ENCODE data around the gene ACSF3. TPM values are rescaled to one million over a fixed set of nuclear protein-coding genes. Genes with fewer than 3 reads are reported as not detected.
A peak's percentile ranks its signal among the peaks of the same experiment; 100 is the strongest.

Gene ACSF3
- total and polyA plus RNA-seq, 2 donors (not counting 1 experiment from before 2014, with no cell fraction given), result 45.2 to 113 TPM

GRCh38 chr16:89152831-89153700, 59.4 kb downstream of the ACSF3 start:
- H3K36me3 ChIP-seq (replicated peaks in 1 of 2; ENCODE audit: control extremely low read depth in 1 of 2, control insufficient read depth in 1 of 2, extremely low read depth in 1 of 2, insufficient read depth in 2 of 2, low read length in 1 of 2), result peaks cover 0 to 19% of the 10 kb centered on the region in 2 experiments
- WGBS (ENCODE audit: insufficient coverage), result 85% methylated on average over 32 of the region's 41 CpGs
- intact Hi-C loops (cut with micrococcal nuclease), result loop anchor here (2.0 kb wide), 1 partner anchor 18 kb away; the partner anchor contains the start of gene CDH15
- peaks cover 22% of the 10 kb centered on the region for H3K4me1 Mint-ChIP-seq
- no peaks in the 10 kb centered on the region for H3K27me3 Mint-ChIP-seq
- no peak overlapping the region for H3K27ac ChIP-seq (ENCODE audit: low read length in 2 of 2)
- no peaks in the 10 kb centered on the region for H3K27me3 ChIP-seq (replicated peaks in 1 of 4; ENCODE audit: control extremely low read depth in 1 of 4, control insufficient read depth in 3 of 4, insufficient read depth in 4 of 4, low read length in 3 of 4)
- no peak overlapping the region for H3K4me3 Mint-ChIP-seq
- H3K4me1 ChIP-seq (ENCODE audit: control insufficient read depth in 2 of 2, insufficient read depth in 2 of 2, low read length in 2 of 2), result no peaks in the 10 kb centered on the region
- no peaks in the 10 kb centered on the region for H3K79me2 ChIP-seq (ENCODE audit: control insufficient read depth, insufficient read depth, low read length)
- H3K4me2 ChIP-seq (replicated peaks; ENCODE audit: low read depth, low read length, poor library complexity, severe bottlenecking), result no peak overlapping the region
- peak; percentile 66 for ATAC-seq (ENCODE audit: low read depth)
- peaks cover 7% of the 10 kb centered on the region for H4K20me1 ChIP-seq (ENCODE audit: control insufficient read depth, insufficient read depth, low read length, poor library complexity, severe bottlenecking)
- no peak overlapping the region for H3K4me3 ChIP-seq (ENCODE audit: control extremely low read depth in 1 of 5, extremely low read depth in 1 of 5, insufficient read depth in 1 of 5, low read depth in 2 of 5, low read length in 4 of 5)
- H3K9ac ChIP-seq (ENCODE audit: low read length), result no peak overlapping the region
- POLR2A ChIA-PET, result no interaction called here
- H3K9me3 Mint-ChIP-seq (ENCODE audit: insufficient read depth), result no peaks in the 10 kb centered on the region
- H3K27ac Mint-ChIP-seq, result peak overlapping the region; percentile 38
- H3K9me3 ChIP-seq (ENCODE audit: control extremely low read depth in 1 of 3, control insufficient read depth in 2 of 3, insufficient read depth in 1 of 3, low read length in 2 of 3), result peaks cover 0 to 23% (median 6%) of the 10 kb centered on the region in 3 donors
- CTCF ChIA-PET, result no interaction called here
- TF ChIP-seq CTCF (IDR thresholded peaks at IDR 0.05), result no peak
- no peak for TF ChIP-seq EZH2 (IDR thresholded peaks at IDR 0.05; ENCODE audit: borderline replicate concordance, insufficient read depth, low read depth, low read length, poor library complexity, severe bottlenecking)
- peak; percentile 45 for DNase-seq
- no peak overlapping the region for H2AFZ ChIP-seq (ENCODE audit: insufficient read depth, low read depth, low read length, poor library complexity, severe bottlenecking)

DNA sequence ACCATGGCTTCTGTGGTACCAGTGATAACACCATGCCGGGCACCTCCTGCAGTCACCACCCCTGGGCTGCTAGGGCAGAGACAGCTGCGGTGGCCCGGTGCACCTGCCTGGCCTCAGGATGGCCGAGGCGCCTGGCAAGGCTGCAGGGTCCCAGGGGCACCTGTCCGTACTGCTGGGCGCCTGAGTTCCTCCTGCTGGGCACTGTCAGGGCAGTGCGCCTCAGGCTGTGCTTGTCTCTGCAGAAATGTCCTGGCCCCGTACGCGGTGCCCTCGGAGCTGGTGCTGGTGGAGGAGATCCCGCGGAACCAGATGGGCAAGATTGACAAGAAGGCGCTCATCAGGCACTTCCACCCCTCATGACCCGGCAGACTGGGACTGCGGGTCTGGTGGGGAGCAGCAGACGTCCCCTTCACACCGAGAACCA, 60.2 kb downstream of the ACSF3 start:
- H3K9me3 ChIP-seq (ENCODE audit: control extremely low read depth in 1 of 3, control insufficient read depth in 2 of 3, insufficient read depth in 1 of 3, low read length in 2 of 3), result peaks cover 0 to 17% (median 6%) of the 10 kb centered on the region in 3 donors
- no peaks in the 10 kb centered on the region for H3K4me1 ChIP-seq (ENCODE audit: control insufficient read depth in 2 of 2, insufficient read depth in 2 of 2, low read length in 2 of 2)
- no peaks in the 10 kb centered on the region for H3K79me2 ChIP-seq (ENCODE audit: control insufficient read depth, insufficient read depth, low read length)
- H3K4me3 ChIP-seq (ENCODE audit: control extremely low read depth in 1 of 5, extremely low read depth in 1 of 5, insufficient read depth in 1 of 5, low read depth in 2 of 5, low read length in 4 of 5), result no peak overlapping the region
- H2AFZ ChIP-seq (ENCODE audit: insufficient read depth, low read depth, low read length, poor library complexity, severe bottlenecking), result no peak overlapping the region
- no peak overlapping the region for H3K4me2 ChIP-seq (replicated peaks; ENCODE audit: low read depth, low read length, poor library complexity, severe bottlenecking)
- WGBS (ENCODE audit: insufficient coverage), result 93% methylated on average over 14 of the region's 19 CpGs
- ChIA-PET POLR2A (no interaction called here), CTCF (interaction anchor here (1.3 kb wide), 1 partner anchor 38 kb away, joined by 3 read pairs; no protein-coding TSS in a partner anchor)
- H3K27me3 ChIP-seq (replicated peaks in 1 of 4; ENCODE audit: control extremely low read depth in 1 of 4, control insufficient read depth in 3 of 4, insufficient read depth in 4 of 4, low read length in 3 of 4), result no peaks in the 10 kb centered on the region
- Mint-ChIP-seq H3K27ac (no peak overlapping the region), H3K4me1 (peaks cover 22% of the 10 kb centered on the region), H3K9me3 (ENCODE audit: insufficient read depth) (no peaks in the 10 kb centered on the region), H3K4me3 (no peak overlapping the region), H3K27me3 (no peaks in the 10 kb centered on the region)
- no peak overlapping the region for H3K9ac ChIP-seq (ENCODE audit: low read length)
- H3K27ac ChIP-seq (ENCODE audit: low read length in 2 of 2), result no peak overlapping the region
- intact Hi-C loops (cut with micrococcal nuclease), result loop anchor here (2.0 kb wide), 1 partner anchor 17 kb away; the partner anchor contains the start of gene CDH15
- DNase-seq, result no peak
- TF ChIP-seq EZH2 (IDR thresholded peaks at IDR 0.05; ENCODE audit: borderline replicate concordance, insufficient read depth, low read depth, low read length, poor library complexity, severe bottlenecking) (no peak), CTCF (IDR thresholded peaks at IDR 0.05) (no peak)
- peaks cover 0 to 19% of the 10 kb centered on the region in 2 experiments for H3K36me3 ChIP-seq (replicated peaks in 1 of 2; ENCODE audit: control extremely low read depth in 1 of 2, control insufficient read depth in 1 of 2, extremely low read depth in 1 of 2, insufficient read depth in 2 of 2, low read length in 1 of 2)
- peaks cover 7% of the 10 kb centered on the region for H4K20me1 ChIP-seq (ENCODE audit: control insufficient read depth, insufficient read depth, low read length, poor library complexity, severe bottlenecking)
- ATAC-seq (ENCODE audit: low read depth), result no peak

All from B cell (primary cell).